Neural cell (in vitro differentiated cells): ENCODE measurements around the gene WNT7B.

Experiments
- CTCF ChIP-seq: fragments of 450-650 bp; IDR thresholded peaks from 2 replicates; pipeline ENCODE4 v1.5.1; 2014; ENCODE audit warnings: antibody characterized with exemption, mild to moderate bottlenecking, moderate library complexity; ENCODE audit not compliant: poor library complexity, severe bottlenecking
- EP300 ChIP-seq: fragments of 450-650 bp; conservative IDR thresholded peaks from 2 replicates; pipeline ENCODE4 v1.6.1; 2014; ENCODE audit warnings: antibody characterized with exemption, mild to moderate bottlenecking, moderate library complexity; ENCODE audit not compliant: poor library complexity, severe bottlenecking
- EZH2 ChIP-seq: fragments of 200-600, 300-800 bp; shearing (Covaris generic), sonication (generic); IDR thresholded peaks from 2 replicates; pipeline ENCODE4 v1.6.1; 2014; ENCODE audit warnings: antibody characterized with exemption, low read length, borderline replicate concordance, mild to moderate bottlenecking; ENCODE audit not compliant: insufficient read depth, poor library complexity, severe bottlenecking
- RAD21 ChIP-seq: fragments of 450-650 bp; conservative IDR thresholded peaks from 2 replicates; pipeline ENCODE4 v1.6.1; 2014; ENCODE audit warnings: antibody characterized with exemption, mild to moderate bottlenecking, moderate library complexity
- REST ChIP-seq: IDR thresholded peaks from 2 replicates; pipeline ENCODE4 v1.6.1; 2012; ENCODE audit warnings: borderline replicate concordance
- SMC3 ChIP-seq: fragments of 450-650 bp; conservative IDR thresholded peaks from 2 replicates; pipeline ENCODE4 v1.6.1; 2014; ENCODE audit warnings: antibody characterized with exemption, mild to moderate bottlenecking, moderate library complexity; ENCODE audit not compliant: poor library complexity
- TAF1 ChIP-seq: IDR thresholded peaks from 2 replicates; pipeline ENCODE4 v1.6.1; 2012; ENCODE audit warnings: low read depth

- no peak for TF ChIP-seq SMC3
- no peak for TF ChIP-seq EP300
- no peak for TF ChIP-seq CTCF
- TF ChIP-seq EZH2 = no peak
- TF ChIP-seq REST = no peak
- no peak for TF ChIP-seq TAF1
- TF ChIP-seq RAD21 = no peak
Measured at GRCh38 chr22:45877036-45877380, 100.0 kb downstream of the WNT7B start.
